Liver (tissue), 9 donors: ENCODE results near the gene THAP7. TPM values are rescaled to one million over a fixed set of nuclear protein-coding genes. Genes with fewer than 3 reads are reported as not detected.

Experiments
- DNase-seq: peaks from one replicate; pipeline ENCODE4 v3.0.0-alpha.2; 2017; ENCODE audit warnings: low spot score
- H3K27ac ChIP-seq, 2 donors: one replicate each; pipeline ENCODE4 v1.7.0; 2013; ENCODE audit warnings: inconsistent platforms in 2 of 2, low read length in 2 of 2, control low read depth in 1 of 2, low read depth in 1 of 2, mild to moderate bottlenecking in 1 of 2
- H3K27me3 ChIP-seq, 4 donors: one replicate each; pipeline versions ENCODE4 v1.6.1 to v1.7.0; 2013; ENCODE audit warnings: low read length in 3 of 4, inconsistent platforms in 1 of 4, mild to moderate bottlenecking in 1 of 4, moderate library complexity in 1 of 4; ENCODE audit not compliant: control insufficient read depth in 4 of 4, insufficient read depth in 4 of 4
- H3K36me3 ChIP-seq, 4 donors: one replicate each; pipeline versions ENCODE4 v1.6.1 to v1.7.0; 2013; ENCODE audit warnings: low read length in 3 of 4, mild to moderate bottlenecking in 3 of 4, low read depth in 1 of 4, moderate library complexity in 1 of 4; ENCODE audit not compliant: control insufficient read depth in 4 of 4, insufficient read depth in 3 of 4
- H3K4me1 ChIP-seq, 4 donors: one replicate each; pipeline versions ENCODE4 v1.6.1 to v1.7.0; 2013; ENCODE audit warnings: low read length in 3 of 4, mild to moderate bottlenecking in 3 of 4, moderate library complexity in 1 of 4; ENCODE audit not compliant: control insufficient read depth in 4 of 4, insufficient read depth in 4 of 4
- H3K4me3 ChIP-seq, 3 donors: one replicate each; pipeline versions ENCODE4 v1.6.1 to v1.7.0; 2013; ENCODE audit warnings: low read length in 3 of 3, control low read depth in 1 of 3, low read depth in 1 of 3, mild to moderate bottlenecking in 1 of 3
- H3K9ac ChIP-seq, 2 donors: one replicate each; pipeline ENCODE4 v1.7.0; 2013; ENCODE audit warnings: low read length in 2 of 2, mild to moderate bottlenecking in 2 of 2, moderate library complexity in 2 of 2, control low read depth in 1 of 2, low read depth in 1 of 2
- H3K9me3 ChIP-seq, 4 donors: one replicate each; pipeline versions ENCODE4 v1.6.1 to v1.7.0; 2013; ENCODE audit warnings: low read length in 3 of 4; ENCODE audit not compliant: control insufficient read depth in 4 of 4
- ATF3 ChIP-seq: IDR thresholded peaks from 2 replicates; pipeline ENCODE4 v1.6.1; 2016; ENCODE audit warnings: antibody characterized with exemption
- CTCF ChIP-seq: fragments of 150-350 bp; IDR thresholded peaks from 2 replicates; pipeline ENCODE4 v1.5.1; 2017; ENCODE audit warnings: improper control_type of control experiment, low read depth, low read length; ENCODE audit not compliant: missing input control
- EGR1 ChIP-seq, 2 donors: IDR thresholded peaks; 2 replicates each; pipeline ENCODE4 v1.6.1; 2016 to 2018; ENCODE audit warnings: antibody characterized with exemption in 2 of 2, low read depth in 2 of 2
- FOXA1 ChIP-seq: IDR thresholded peaks from 2 replicates; pipeline ENCODE4 v1.6.1; 2016; ENCODE audit warnings: antibody characterized with exemption
- FOXA2 ChIP-seq: IDR thresholded peaks from 2 replicates; pipeline ENCODE4 v1.6.1; 2016; ENCODE audit warnings: antibody characterized with exemption
- GABPA ChIP-seq, 2 donors: IDR thresholded peaks in 1 of 2; conservative IDR thresholded peaks in 1 of 2; 2 replicates each; pipeline ENCODE4 v1.6.1; 2016; ENCODE audit warnings: antibody characterized with exemption in 2 of 2, mild to moderate bottlenecking in 1 of 2, moderate library complexity in 1 of 2
- HNF4A ChIP-seq, 2 donors: conservative IDR thresholded peaks; 2 replicates each; pipeline ENCODE4 v1.6.1; 2016; ENCODE audit warnings: antibody characterized with exemption in 2 of 2, mild to moderate bottlenecking in 2 of 2
- HNF4G ChIP-seq: IDR thresholded peaks from 2 replicates; pipeline ENCODE4 v1.6.1; 2016; ENCODE audit warnings: antibody characterized with exemption
- JUND ChIP-seq, 2 donors: IDR thresholded peaks; 2 replicates each; pipeline ENCODE4 v1.6.1; 2016; ENCODE audit warnings: antibody characterized with exemption in 2 of 2
- NR2F2 ChIP-seq: IDR thresholded peaks from 2 replicates; pipeline ENCODE4 v1.6.1; 2016; ENCODE audit warnings: antibody characterized with exemption
- RAD21 ChIP-seq, 2 donors: IDR thresholded peaks; 2 replicates each; pipeline ENCODE4 v1.6.1; 2016; ENCODE audit warnings: antibody characterized with exemption in 2 of 2, mild to moderate bottlenecking in 2 of 2
- REST ChIP-seq: IDR thresholded peaks from 2 replicates; pipeline ENCODE4 v1.6.1; 2016; ENCODE audit warnings: antibody characterized with exemption, mild to moderate bottlenecking
- RXRA ChIP-seq, 2 donors: IDR thresholded peaks; 2 replicates each; pipeline ENCODE4 v1.6.1; 2017 to 2018; ENCODE audit warnings: antibody characterized with exemption in 2 of 2, mild to moderate bottlenecking in 1 of 2
- YY1 ChIP-seq: IDR thresholded peaks from 2 replicates; pipeline ENCODE4 v1.6.1; 2016; ENCODE audit warnings: antibody characterized with exemption, mild to moderate bottlenecking
- WGBS: extraction: QIAGEN DNeasy Blood & Tissue Kit; methylation state at CpG from one replicate; pipeline ENCODE4 v1.1.7; 2013; 5-methylcytosine and 5-hydroxymethylcytosine counted together
- polyA plus RNA-seq, 2 donors: library from polyadenylated mRNA; stranded (reverse) in 1 of 2; unstranded in 1 of 2; fragments of 200-250 nt in 1 of 2; fragments of >200 nt in 1 of 2; fragmentation: Nextera tagmentation in 1 of 2; extraction: Ambion mirVana in 1 of 2; gene quantifications; one replicate each; pipeline versions ENCODE4 v1.2.1 to v1.2.3, GENCODE V29; 2013 to 2015
- total RNA-seq, 2 donors: library from RNA; depleted of rRNA; stranded (reverse); fragments of >200 nt; gene quantifications; one replicate each; pipeline ENCODE4 v1.2.3, GENCODE V29; 2014
- donor health status: healthy.
- donor health status: healthy.
- donor health status: healthy.
- donor health status: healthy.
- donor health status: healthy.

Gene THAP7
- total and polyA plus RNA-seq, 4 donors, result 10.4 to 21.9 (median 19.4) TPM

GRCh38 chr22:20965888-20966855 lies 35.7 kb downstream of the THAP7 start:
- Histone ChIP-seq H3K9me3 (no peaks in the 10 kb centered on the region), H3K27ac (no peak overlapping the region), H3K27me3 (no peaks in the 10 kb centered on the region), H3K36me3 (no peaks in the 10 kb centered on the region), H3K4me3 (no peak overlapping the region), H3K9ac (no peak overlapping the region), H3K4me1 (peaks cover 3 to 13% (median 6%) of the 10 kb centered on the region in 4 donors)
- no peak for DNase-seq
- TF ChIP-seq REST (no peak), NR2F2 (no peak), CTCF (no peak), EGR1 (IDR thresholded peaks at IDR 0.05; ENCODE audit: low read depth in 2 of 2) (no peak)
- WGBS, result 79% methylated on average over 13 of the region's 13 CpGs

GRCh38 chr22:20965104-20965887 lies 36.6 kb downstream of the THAP7 start:
- H3K9me3 ChIP-seq, result no peaks in the 10 kb centered on the region
- no peaks in the 10 kb centered on the region for H3K27me3 ChIP-seq
- no peak for TF ChIP-seq FOXA2
- TF ChIP-seq FOXA1, result no peak
- no peak for TF ChIP-seq JUND (IDR thresholded peaks at IDR 0.05)
- TF ChIP-seq YY1, result no peak
- no peak for DNase-seq
- 10% methylated on average over 65 of the region's 65 CpGs for WGBS
- no peaks in the 10 kb centered on the region for H3K36me3 ChIP-seq
- H3K9ac ChIP-seq, result no peak overlapping the region
- H3K4me3 ChIP-seq, result peak overlapping the region in 1 of 3 donors; percentile 46
- H3K27ac ChIP-seq, result no peak overlapping the region
- peaks cover 3 to 13% (median 6%) of the 10 kb centered on the region in 4 donors for H3K4me1 ChIP-seq

GRCh38 chr22:20964799-20965103 lies 37.2 kb downstream of the THAP7 start:
- no peaks in the 10 kb centered on the region for H3K27me3 ChIP-seq
- H3K36me3 ChIP-seq, result no peaks in the 10 kb centered on the region
- WGBS, result 7% methylated on average over 28 of the region's 28 CpGs
- no peak for DNase-seq
- TF ChIP-seq HNF4A (conservative IDR thresholded peaks at IDR 0.05) (no peak), NR2F2 (no peak), RAD21 (IDR thresholded peaks at IDR 0.05) (no peak), RXRA (IDR thresholded peaks at IDR 0.05) (no peak), HNF4G (no peak), FOXA1 (no peak), GABPA (IDR thresholded peaks at IDR 0.05 in 1 of 2, conservative IDR thresholded peaks at IDR 0.05 in 1 of 2) (no peak), ATF3 (no peak), CTCF (no peak)
- peaks cover 3 to 13% (median 6%) of the 10 kb centered on the region in 4 donors for H3K4me1 ChIP-seq
- no peaks in the 10 kb centered on the region for H3K9me3 ChIP-seq
- H3K4me3 ChIP-seq, result peak overlapping the region in 1 of 3 donors; percentile 46
- H3K27ac ChIP-seq, result no peak overlapping the region
- H3K9ac ChIP-seq, result no peak overlapping the region
